Right lobe of liver (tissue), 6 donors: ENCODE measurements around the gene EIF4A2. TPM values are rescaled to one million over a fixed set of nuclear protein-coding genes. Genes with fewer than 3 reads are reported as not detected.

ENCODE experiments used
- ATAC-seq, 4 donors: fragments of 200-7000 bp; cut with Tn5 transposase; one replicate each; pipeline ENCODE4 v1.9.1; 2020; ENCODE audit warnings: mild to moderate bottlenecking in 4 of 4, moderate library complexity in 4 of 4
- DNase-seq, 3 donors: peaks; one replicate each; pipeline ENCODE4 v3.0.0-alpha.2; 2020
- H3K27ac ChIP-seq, 3 donors: fragments of 200-600 bp; one replicate each; pipeline ENCODE4 v1.8.0; 2022
- H3K27me3 ChIP-seq, 2 donors: fragments of 200-600 bp; one replicate each; pipeline ENCODE4 v1.8.0; 2022
- H3K36me3 ChIP-seq, 4 donors: fragments of 200-600 bp; sonication (generic) in 1 of 4; one replicate each; pipeline versions ENCODE4 v1.5.1 to v1.8.0; 2017 to 2022; ENCODE audit warnings: control low read depth in 1 of 4
- H3K4me1 ChIP-seq, 4 donors: fragments of 200-600 bp; sonication (generic) in 1 of 4; one replicate each; pipeline versions ENCODE4 v1.5.1 to v1.8.0; 2017 to 2022; ENCODE audit warnings: control low read depth in 1 of 4
- H3K4me3 ChIP-seq, 3 donors: fragments of 200-600 bp; one replicate each; pipeline ENCODE4 v1.8.0; 2022
- H3K9me3 ChIP-seq, 4 donors: fragments of 200-600 bp; sonication (generic) in 1 of 4; one replicate each; pipeline versions ENCODE4 v1.5.1 to v1.8.0; 2017 to 2022; ENCODE audit warnings: control low read depth in 1 of 4
- CTCF ChIP-seq, 4 donors: fragments of 200-600 bp in 3 of 4; fragments of 450-650 bp in 1 of 4; IDR thresholded peaks; one replicate each; pipeline versions ENCODE4 v1.5.1 to v1.8.0; 2016 to 2022; ENCODE audit warnings: antibody characterized with exemption in 4 of 4, mild to moderate bottlenecking in 2 of 4
- POLR2A ChIP-seq: fragments of 450-650 bp; IDR thresholded peaks from one replicate; pipeline ENCODE4 v1.6.1; 2017; ENCODE audit warnings: antibody characterized with exemption, mild to moderate bottlenecking
- WGBS: methylation state at CpG from one replicate; pipeline ENCODE4 v1.1.6; 2018; ENCODE audit warnings: low coverage, low lambda C conversion rate; ENCODE audit not compliant: insufficient coverage; ENCODE audit errors: missing lambda C conversion rate; 5-methylcytosine and 5-hydroxymethylcytosine counted together
- intact Hi-C, 2 donors: fragments of 100-400 bp; cut with DNase I; formaldehyde crosslinking; loops; one replicate each; pipeline versions ENCODE4 v1.11.2 to v1.14.1; 2022
- total RNA-seq, 6 experiments: library from RNA; depleted of rRNA in 2 of 6; stranded (reverse); fragments of >200 nt in 2 of 6; fragmentation: NEBNext Ultra II Directional in 3 of 6; extraction: Animal tissue kit (Norgen Biotek cat#: 25700) in 3 of 6; gene quantifications; one replicate each; pipeline versions ENCODE4 v1.1.0 to v1.2.4, GENCODE V29; 2016 to 2023
- donor health status: DM: no; HTN: yes; CAD: no.
- donor health status: DM: no; HTN: no; CAD: no.
- donor health status: DM: no; HTN: no; CAD: no.
- donor health status: DM: no; HTN: yes; CAD: no.
- donor health status: DM: no; HTN: yes; CAD: no.

Gene EIF4A2
- total RNA-seq, 6 experiments from 2014 or later = 98.9 to 234 (median 131) TPM

DNA sequence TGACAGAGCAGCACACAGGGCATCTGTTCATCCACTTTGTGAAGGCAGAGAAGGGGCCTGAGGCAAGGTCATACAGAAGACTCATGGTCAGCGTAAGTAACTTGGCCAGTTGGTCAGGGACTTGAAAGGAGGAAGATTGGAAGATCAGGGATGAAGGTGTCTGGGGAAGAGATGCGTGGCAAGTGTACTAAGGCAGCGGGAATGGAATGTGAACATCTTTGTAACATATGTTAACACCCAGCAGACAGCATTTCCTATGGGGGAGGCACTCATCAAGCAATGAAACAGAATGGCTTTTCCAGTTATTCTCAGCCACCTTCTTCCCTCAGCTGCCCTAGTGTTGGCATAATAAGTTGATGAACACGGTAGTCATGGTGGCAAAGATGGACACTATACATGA is 30.7 kb downstream of the EIF4A2 start:
- Histone ChIP-seq H3K27ac (no peak overlapping the region), H3K36me3 (no peaks in the 10 kb centered on the region), H3K4me3 (no peak overlapping the region), H3K9me3 (no peaks in the 10 kb centered on the region), H3K27me3 (no peaks in the 10 kb centered on the region), H3K4me1 (no peaks in the 10 kb centered on the region)
- no peak for ATAC-seq
- no peak for DNase-seq
- WGBS = 96% methylated on average over 4 of the region's 4 CpGs
- intact Hi-C loops = no loop called here
- TF ChIP-seq CTCF (IDR thresholded peaks at IDR 0.05) (no peak), POLR2A (no peak)

DNA sequence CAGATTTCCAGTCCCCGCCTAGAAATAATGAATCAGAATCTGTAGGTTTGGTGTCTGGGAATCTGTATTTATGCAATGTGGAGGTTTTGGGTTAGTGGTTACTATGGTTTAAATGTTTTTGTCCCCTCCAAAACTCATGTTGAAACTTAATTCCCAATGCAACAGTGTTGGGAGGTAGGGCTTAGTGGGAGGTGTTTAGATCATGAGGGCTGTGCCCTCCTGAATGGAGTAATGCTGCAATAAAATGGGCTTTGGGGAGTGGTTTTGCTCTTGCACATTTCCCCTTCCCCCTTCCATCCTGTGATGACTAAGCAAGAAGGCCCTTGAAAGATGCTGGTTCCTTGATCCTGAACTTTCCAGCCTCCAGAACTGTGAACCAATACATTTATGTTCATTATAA is 32.1 kb downstream of the EIF4A2 start:
- no peak for TF ChIP-seq CTCF (IDR thresholded peaks at IDR 0.05)
- TF ChIP-seq POLR2A = no peak
- Histone ChIP-seq H3K9me3 (no peaks in the 10 kb centered on the region), H3K36me3 (no peaks in the 10 kb centered on the region), H3K27me3 (no peaks in the 10 kb centered on the region), H3K27ac (no peak overlapping the region), H3K4me3 (no peak overlapping the region), H3K4me1 (no peaks in the 10 kb centered on the region)
- DNase-seq (no peak), ATAC-seq (no peak)
- intact Hi-C loops = no loop called here
- 78% methylated on average over 1 of the region's 1 CpG for whole genome bisulfite sequencing

GRCh38 chr3:186818516-186818915 is 35.1 kb downstream of the EIF4A2 start:
- TF ChIP-seq CTCF (IDR thresholded peaks at IDR 0.05) (no peak), POLR2A (no peak)
- no peak overlapping the region for H3K4me3 ChIP-seq
- intact Hi-C loops = no loop called here
- no peak for ATAC-seq
- H3K4me1 ChIP-seq = no peaks in the 10 kb centered on the region
- no peak overlapping the region for H3K27ac ChIP-seq
- no peaks in the 10 kb centered on the region for H3K27me3 ChIP-seq
- H3K36me3 ChIP-seq = no peaks in the 10 kb centered on the region
- DNase-seq = no peak
- WGBS = 88% methylated on average over 4 of the region's 5 CpGs
- no peaks in the 10 kb centered on the region for H3K9me3 ChIP-seq

- intact Hi-C loops = no loop called here
- Histone ChIP-seq H3K9me3 (no peaks in the 10 kb centered on the region), H3K27ac (no peak overlapping the region), H3K4me1 (no peaks in the 10 kb centered on the region), H3K36me3 (no peaks in the 10 kb centered on the region), H3K4me3 (no peak overlapping the region), H3K27me3 (no peaks in the 10 kb centered on the region)
- WGBS = 40% methylated on average over 1 of the region's 1 CpG
- no peak for DNase-seq
- ATAC-seq = no peak
- TF ChIP-seq POLR2A (no peak), CTCF (IDR thresholded peaks at IDR 0.05) (no peak)
These were observed 35.6 kb downstream of the EIF4A2 start for GRCh38 chr3:186818956-186819355.
